ENCODE measurements around the gene CLEC16A. TPM values are rescaled to one million over a fixed set of nuclear protein-coding genes. Genes with fewer than 3 reads are reported as not detected.
A peak's percentile ranks its signal among the peaks of the same experiment; 100 is the strongest.
"Not testable (repeated sequence)": the region's sequence is repeated elsewhere in the genome, so short reads cannot be mapped to it uniquely, and the experiment has no call there.

Gene CLEC16A
- total RNA-seq, 1 experiment from 2014 or later, result 15.6 TPM

DNA sequence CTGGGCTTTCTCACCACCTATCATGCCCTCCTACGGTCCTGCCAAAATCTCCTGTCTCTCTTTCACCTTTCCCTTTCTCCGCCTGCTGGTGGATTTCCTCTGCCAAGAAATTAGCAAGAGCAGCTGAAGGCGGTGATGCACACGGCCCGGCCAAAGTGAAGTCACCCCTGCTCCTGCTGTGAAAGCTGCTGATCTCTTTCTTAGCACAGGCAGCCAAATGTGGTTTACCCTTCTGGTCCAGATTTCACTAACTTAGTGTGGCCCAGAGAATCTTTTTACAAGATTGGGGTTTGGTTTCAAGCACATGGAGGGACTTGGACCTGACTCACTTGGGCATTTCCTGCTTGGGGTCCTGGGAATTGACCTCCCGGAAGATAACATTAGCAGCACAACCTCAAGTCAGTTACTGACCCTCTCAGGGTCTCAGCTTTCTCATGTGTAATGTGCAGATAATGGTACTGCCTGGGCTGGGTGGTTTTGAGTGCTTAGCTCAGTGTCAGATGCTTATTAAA lies 155.9 kb downstream of the CLEC16A start:
- peak; percentile 93 for DNase-seq (ENCODE audit: low spot score)
- in situ Hi-C loops (cut with HindIII; ENCODE audit: low sequenced_read_pairs), result no loop called here

DNA sequence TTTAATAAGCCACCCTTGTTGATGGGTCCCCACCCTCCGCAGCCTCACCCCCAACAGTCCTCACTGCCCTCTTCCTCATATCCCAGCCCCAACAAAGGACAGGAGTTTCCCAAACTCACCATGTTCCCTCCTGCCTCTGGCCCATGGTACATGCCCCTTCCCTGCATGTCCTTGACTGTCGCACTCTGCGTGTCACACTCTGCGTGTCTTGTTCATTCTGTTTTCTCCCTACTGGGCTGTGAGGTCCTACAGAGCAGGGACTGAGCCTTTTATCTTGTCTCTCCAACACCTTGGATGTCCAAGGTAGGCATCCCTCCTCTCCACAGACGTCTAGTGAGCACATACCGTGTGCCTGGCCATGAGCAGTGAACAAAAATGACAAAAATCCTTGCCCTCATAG lies 156.9 kb downstream of the CLEC16A start:
- DNase-seq (ENCODE audit: low spot score), result no peak
- in situ Hi-C loops (cut with HindIII; ENCODE audit: low sequenced_read_pairs), result no loop called here

DNA sequence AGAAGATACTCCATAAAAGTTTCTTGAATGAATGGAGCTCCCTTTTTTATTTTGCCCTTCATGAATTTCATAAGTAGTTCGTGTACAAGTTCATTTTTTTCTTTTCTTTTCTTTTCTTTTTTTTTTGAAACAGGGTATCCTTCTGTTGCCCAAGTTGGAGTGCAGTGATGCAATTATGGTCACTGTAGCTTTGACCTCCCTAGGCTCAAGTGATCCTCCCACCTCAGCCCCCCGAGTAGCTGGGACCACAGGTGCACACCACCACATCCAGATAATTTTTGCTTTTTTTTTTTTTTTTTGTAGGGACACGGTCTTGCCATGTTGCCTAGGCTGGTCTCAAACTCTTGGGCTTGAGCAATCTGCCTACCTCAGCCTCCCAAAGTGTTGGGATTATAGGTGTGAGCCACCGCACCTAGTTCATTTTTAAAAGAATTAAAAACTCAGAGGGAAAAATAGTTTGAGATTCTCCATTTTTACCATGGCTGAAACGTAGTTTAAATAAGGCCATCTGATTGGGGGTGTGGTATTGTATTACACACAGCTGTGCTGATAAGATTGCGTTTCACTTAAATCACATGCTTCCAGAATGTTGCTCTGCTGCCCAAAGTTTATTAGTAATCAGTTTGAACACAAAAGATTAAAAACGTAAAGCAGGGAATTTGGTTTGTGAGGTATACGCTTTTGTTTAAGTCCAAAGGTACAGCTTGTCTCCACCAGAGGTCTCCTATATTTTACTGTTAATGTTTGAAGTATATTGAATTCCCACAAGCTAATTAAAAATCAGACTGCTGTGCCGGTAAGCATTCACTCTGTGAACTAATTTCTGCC lies 157.5 kb downstream of the CLEC16A start:
- DNase-seq (ENCODE audit: low spot score), result no peak
- in situ Hi-C loops (cut with HindIII; ENCODE audit: low sequenced_read_pairs), result no loop called here

DNA sequence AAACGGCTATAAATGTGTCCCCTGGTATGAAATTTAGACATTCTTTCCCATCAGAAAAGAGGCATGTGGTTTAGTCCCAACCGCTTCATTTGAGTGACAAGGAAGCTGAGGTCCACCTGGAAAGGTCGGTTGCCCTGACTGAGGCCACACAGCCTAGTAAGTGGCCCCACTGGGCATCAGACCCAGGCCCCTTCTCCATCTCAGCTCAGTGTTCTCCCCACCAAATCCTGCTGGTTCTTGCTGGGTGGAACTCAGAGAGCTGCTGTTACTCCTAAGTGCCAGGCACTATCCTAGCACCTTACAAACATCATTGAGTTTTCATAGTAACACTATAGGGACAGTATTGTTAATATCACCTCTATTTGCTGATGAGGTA lies 158.1 kb downstream of the CLEC16A start:
- in situ Hi-C loops (cut with HindIII; ENCODE audit: low sequenced_read_pairs), result no loop called here

DNA sequence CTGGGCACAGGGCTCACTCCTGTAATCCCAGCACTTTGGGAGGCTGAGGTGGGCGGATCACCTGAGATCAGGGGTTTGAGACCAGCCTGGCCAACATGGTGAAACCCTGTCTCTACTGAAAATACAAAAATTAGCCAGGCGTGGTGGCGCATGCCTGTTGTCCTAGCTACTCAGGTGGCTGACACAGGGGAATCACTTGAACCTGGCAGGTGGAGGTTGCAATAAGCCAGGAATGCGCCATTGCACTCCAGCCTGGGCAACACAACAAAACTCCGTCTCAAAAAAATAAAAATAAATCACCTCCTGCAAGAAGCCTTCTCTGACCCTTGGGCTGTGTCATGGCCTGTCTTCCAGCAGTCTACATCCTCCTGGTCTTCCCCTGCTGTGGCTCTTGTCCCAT lies 158.9 kb downstream of the CLEC16A start:
- in situ Hi-C loops (cut with HindIII; ENCODE audit: low sequenced_read_pairs), result not testable (repeated sequence)

More for the DNA sequence above, 158.1 kb downstream of the CLEC16A start:
- DNase-seq (ENCODE audit: low spot score), result no peak

DNA sequence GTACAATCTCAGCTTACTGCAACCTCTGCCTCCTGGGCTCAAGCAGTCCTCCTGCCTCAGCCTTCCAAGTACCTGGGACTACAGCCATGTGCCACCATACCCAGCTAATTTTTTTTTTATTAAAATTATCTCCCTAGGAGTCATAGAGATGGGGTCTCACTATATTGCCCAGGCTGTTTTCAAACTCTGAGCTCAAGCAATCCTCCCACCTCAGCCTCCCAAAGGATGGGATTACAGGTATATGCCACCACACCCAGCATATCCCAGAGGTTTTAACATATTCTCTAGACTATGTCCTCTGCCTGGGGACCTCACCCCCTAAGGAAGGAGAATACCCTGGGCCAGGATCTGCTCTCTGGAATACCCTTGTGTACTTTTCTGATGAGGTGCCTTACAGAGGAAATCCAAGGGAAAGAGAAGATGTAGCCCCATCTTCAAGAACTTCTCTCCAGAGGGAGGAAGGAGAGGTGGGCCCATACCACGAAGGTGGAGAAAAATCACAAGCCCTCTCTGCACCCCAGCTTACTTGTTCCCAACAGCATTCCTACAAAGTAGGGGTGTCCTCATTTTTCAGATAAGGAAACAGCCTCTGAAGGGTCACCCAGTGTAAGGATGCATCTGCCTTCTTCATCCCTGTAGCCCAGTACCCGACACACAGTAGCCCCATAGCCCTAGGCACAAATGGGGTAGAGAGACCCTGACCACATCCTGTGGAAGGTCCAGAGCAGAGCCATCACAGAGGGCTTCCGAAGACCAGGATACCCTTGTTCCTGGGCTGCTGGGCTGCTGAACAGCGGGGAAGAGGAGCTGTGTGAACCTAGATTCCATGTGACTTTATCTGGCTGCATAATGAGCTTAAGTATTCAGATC lies 160.0 kb downstream of the CLEC16A start:
- no peak for DNase-seq (ENCODE audit: low spot score)
- in situ Hi-C loops (cut with HindIII; ENCODE audit: low sequenced_read_pairs), result no loop called here

More for the DNA sequence above, 158.9 kb downstream of the CLEC16A start:
- not testable (repeated sequence) for DNase-seq (ENCODE audit: low spot score)

DNA sequence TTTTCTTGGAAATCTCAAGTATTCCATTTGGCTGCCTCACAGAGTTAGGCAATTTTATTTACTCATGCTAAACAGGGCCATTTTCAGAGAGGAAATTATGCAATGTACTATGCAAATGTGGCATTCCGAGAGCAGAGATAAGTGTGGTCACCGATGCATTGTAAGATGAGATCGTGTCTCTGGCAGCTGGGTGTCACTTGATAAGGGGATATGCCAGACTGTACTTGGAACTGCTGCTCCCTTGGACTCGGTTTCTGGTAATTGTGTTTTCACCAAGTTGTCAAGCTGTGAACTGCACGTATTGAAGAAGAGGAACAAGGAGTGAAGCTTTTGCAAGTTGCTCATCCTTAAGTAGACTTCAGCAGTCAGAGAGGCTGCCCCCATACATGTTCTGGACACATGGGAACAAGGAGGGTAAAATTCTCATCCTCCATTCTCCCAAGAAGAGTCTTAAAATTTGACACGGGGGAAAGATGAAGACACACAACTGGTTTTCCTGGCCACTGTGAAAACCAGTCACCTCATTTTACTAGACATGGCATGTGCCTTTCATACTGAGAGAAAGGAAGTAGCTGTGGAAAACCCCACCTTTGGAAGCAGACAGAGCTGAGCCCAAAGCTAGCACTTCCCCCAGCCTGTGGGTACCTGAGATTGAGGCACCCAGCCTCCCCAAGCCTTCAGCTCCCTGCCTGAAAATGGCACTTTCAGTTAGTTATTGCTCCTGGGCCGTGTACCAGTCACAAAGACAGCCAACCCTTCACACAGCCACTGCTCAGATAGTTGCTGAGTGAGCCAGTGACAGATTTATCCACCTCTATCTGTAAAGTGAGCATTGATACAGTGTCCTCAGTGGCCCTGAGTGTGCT lies 160.9 kb downstream of the CLEC16A start:
- DNase-seq (ENCODE audit: low spot score), result no peak
- in situ Hi-C loops (cut with HindIII; ENCODE audit: low sequenced_read_pairs), result no loop called here

DNA sequence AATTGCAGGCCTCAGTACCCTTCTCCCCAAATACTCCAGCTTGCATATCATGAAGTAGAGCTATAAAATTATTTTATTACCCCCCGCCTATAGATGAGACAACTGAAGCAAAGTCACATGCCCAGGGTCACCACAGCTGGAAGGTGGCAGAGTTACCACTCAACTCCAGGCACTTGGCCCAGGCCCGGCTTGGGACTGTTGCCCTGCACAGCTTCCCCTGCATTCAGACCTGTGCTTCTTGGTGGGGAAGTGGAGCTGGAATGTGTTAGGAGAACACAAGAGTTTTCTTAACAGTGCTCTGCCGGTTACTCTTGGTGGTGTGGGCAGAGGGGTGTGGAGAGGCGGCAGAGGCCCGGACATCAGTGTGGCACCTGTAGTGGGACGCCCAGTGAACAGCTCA lies 162.4 kb downstream of the CLEC16A start:
- in situ Hi-C loops (cut with HindIII; ENCODE audit: low sequenced_read_pairs), result no loop called here
- DNase-seq (ENCODE audit: low spot score), result no peak

DNA sequence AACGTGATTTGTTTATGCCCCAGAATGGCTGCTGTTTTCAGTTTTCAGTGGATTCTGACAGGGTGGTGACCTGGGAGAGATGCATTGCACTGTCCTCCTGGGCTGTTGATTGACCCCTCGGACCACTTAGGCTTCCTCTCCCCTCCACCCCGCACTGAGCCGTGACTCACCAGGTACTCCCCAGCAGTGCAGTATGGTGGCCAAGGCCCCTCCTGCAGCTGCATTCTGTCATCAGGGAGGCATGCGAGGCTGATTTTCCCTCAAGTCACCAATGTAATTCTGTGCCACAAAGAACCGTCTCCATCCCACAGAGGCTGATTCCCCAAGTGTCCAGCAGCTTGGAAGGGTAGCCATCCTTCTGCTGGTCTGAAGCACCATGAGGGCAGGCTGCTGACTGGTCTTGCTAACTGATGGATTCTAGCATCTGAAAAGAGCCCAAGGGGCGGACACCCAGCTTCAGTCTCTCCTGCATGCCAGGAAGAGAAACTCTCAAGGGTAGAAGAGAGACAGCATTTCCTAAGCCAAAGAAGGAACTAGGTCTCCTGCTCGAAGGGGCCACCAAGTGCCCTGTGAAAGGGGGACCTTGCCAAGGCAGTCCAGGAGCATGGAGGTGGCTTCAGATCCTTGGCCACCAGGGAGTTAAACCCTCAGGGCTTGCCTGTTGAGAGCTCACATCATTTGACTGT lies 163.6 kb downstream of the CLEC16A start:
- in situ Hi-C loops (cut with HindIII; ENCODE audit: low sequenced_read_pairs), result no loop called here
- DNase-seq (ENCODE audit: low spot score), result no peak

DNA sequence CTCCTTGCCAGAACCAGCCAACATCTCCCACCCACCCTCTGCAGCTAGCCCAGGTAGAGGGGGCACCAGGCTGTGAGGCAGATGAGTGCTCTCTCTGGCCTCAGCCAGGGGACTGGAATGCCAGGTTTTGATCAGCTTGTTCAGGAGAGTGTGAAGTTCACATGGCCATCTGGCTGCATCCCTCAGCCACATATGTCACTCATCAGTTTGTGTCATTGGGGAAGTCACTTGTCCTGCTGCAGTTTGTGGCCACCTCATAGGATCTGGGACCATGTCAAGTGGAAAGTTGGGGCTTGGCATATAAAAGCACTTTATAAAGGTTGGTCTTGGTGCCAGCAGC lies 164.1 kb downstream of the CLEC16A start:
- DNase-seq (ENCODE audit: low spot score), result peak; percentile 57
- in situ Hi-C loops (cut with HindIII; ENCODE audit: low sequenced_read_pairs), result no loop called here

DNA sequence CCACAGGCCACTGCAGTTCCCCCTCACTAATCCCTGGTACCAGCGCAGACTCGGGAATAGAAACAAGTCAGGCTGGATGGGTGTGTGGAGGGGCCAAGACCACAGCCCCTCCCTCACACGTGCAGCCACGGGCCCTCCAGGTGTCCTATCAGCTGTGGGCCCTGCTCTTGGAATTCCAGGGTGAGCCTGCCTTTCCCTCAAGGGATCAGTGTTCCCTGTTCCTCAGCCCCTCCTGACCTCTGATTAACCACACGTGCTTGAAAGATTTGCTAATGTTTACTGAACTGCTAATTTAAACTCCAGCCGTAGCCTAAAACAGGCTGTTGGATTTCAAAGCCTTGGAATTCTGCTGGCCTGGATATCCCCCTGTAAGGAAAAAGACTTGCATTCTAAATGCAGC lies 165.2 kb downstream of the CLEC16A start:
- DNase-seq (ENCODE audit: low spot score), result no peak
- in situ Hi-C loops (cut with HindIII; ENCODE audit: low sequenced_read_pairs), result no loop called here

DNA sequence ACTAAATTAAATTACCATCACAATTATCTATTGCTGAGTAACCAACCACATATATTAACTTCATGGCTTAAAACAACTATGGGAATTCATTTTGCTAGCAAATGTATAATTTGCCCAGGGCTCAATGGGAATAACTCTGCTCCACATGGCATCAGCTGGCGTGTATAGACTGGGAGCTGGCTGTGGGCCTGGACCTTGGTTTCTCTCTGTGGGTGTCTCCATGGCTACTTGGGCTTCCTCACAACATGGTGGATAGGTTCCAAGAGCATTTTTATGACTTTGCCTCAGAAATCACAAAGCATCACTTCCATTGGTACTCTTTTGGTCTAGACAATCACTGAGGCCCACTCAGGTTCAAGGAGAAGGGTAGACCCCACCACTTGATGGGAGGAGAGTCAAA lies 166.8 kb downstream of the CLEC16A start:
- DNase-seq (ENCODE audit: low spot score), result no peak
- in situ Hi-C loops (cut with HindIII; ENCODE audit: low sequenced_read_pairs), result no loop called here

DNA sequence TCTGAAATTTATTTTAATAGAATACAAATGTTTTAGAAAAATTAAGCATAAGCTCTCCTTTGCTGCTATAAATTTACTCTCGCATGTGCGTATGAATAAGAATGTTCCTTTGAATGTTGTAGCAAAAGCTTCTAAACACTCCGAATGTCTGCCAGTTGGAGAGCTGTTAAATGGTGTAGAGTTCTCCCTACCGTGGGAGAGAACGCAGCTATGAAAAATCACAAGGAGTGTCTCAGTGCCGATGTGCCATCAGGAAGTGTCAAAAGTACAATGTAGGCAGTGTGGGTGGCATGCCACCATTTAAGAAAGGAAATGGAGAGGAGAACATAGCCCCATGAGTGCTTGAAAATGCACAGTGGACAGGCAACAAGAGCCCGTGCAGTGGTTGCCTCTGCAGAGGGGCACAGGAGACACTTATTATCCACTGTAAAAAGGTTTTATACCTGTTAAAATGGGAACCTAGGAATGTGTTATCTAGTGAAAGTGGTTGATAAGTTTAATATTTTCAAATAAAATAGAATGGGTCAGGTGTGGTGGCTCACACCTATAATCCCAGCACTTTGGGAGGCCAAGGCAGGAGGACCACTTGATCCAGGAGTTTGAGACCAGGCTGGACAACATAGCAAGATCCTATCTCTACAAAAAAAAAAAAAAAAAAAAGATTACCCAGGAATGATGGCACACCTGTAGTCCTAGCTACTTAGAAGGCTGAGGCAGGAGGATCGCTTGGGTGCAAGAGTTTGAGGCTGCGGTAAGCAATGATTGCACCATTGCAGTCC lies 167.7 kb downstream of the CLEC16A start:
- DNase-seq (ENCODE audit: low spot score), result no peak
- in situ Hi-C loops (cut with HindIII; ENCODE audit: low sequenced_read_pairs), result no loop called here

DNA sequence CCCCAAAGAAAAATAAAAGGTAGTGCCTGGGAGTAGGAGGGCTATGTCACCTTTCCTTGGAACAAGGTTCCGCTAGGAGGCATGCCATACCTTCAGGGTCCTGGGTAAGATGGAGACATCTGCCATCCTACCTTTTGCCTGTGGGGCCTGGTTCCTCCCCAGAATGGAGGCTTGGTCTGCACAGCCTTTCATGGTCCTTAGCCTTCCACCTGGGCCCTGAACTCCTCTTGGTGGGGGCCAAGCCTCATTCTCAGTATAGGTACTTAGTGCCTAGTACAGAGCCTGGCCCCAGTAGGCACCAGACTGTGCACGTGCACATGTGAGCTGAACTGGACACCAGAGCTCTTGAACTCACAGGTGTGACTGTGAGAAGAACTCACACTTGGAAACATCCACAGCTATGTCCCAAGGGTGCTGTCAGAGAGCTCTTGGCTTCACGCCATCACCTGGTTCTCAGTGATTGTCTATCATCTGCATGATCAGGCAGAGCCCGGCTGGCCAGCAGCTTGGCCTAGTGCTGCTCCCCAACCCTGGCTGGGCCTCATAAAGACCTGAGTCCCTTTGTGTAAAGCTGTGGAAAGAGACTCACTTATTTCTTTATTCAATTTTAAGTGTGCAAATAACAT lies 168.5 kb downstream of the CLEC16A start:
- no peak for DNase-seq (ENCODE audit: low spot score)
- in situ Hi-C loops (cut with HindIII; ENCODE audit: low sequenced_read_pairs), result no loop called here

DNA sequence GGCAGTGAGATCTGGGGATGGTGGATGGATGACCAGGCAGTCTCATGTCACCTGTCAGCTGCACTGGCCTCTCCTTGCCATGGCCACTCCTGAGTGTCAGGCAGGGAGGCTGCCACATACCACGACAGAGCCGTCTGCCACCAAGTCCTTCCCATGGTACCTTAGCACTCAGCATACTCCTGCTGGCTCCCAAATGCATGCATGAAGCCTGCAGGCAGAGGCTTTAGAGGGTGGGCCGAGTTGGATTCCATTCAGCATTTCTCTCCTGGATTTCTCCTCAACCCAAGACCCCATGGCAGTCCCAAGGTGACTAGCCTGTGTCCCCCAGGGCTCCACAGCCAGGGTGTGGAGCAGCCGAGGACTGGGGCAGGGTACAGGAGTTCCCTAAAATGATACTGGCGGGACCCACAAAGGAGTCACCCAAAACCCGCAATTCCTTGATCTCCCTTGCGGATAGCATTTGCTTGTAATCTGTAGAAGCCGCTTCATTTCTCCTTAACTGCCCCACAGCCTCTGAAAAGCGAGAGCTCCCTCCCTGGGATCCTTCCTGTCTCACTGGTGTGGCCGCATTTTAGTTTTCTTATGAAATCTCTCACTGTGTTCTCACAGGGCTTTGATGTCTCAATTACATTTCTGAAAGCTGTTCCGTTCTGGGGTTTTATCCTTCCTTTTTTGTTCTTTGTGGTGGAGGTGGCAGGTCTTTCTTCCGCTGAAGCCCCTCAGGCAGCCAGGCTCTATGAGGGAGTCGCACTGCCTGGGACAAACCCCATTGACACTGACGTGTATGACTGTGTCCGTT lies 170.2 kb downstream of the CLEC16A start:
- DNase-seq (ENCODE audit: low spot score), result no peak
- in situ Hi-C loops (cut with HindIII; ENCODE audit: low sequenced_read_pairs), result no loop called here

DNA sequence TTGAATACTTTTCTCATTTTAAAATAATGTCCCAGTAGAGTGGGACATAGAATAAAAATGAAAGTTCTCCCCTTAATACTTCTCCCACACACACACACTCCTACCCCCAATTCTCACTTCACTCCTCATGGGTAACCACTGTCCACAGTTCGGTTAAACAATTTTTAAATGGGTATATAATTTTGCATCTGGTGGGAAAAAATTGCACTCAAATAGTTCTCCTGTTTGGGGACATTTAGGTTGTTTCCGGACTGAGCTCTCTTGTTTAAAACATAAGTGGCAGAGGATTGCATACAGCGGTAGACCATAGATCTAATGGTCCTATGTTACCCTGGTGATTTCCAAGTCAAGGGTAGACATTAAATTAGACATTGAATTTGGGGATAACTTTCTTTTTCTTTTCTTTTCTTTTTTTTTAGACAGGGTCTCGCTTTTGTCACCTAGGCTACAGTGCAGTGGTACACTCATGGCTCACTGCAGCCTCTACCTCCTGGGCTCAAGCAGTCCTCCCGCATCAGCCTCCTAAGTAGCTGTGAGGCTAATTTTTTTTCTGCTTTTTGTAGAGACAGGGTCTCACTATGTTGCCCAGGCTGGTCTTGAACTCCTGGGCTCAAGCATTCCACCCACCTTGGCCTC lies 173.3 kb downstream of the CLEC16A start:
- in situ Hi-C loops (cut with HindIII; ENCODE audit: low sequenced_read_pairs), result no loop called here
- no peak for DNase-seq (ENCODE audit: low spot score)

All from G401 (cell line).